HepG2 (cell line): ENCODE data around the gene CAMKMT. TPM values are rescaled to one million over a fixed set of nuclear protein-coding genes. Genes with fewer than 3 reads are reported as not detected.
A peak's percentile ranks its signal among the peaks of the same experiment; 100 is the strongest.

ENCODE experiments used
- ATAC-seq: fragments of 200-7000 bp; cut with Tn5 transposase; 3 replicates; pipeline ENCODE4 v1.9.1; 2020; ENCODE audit warnings: mild to moderate bottlenecking, moderate library complexity
- BruUV-seq: library from RNA; stranded (reverse); fragments of 400-500 nt; replicated peaks from 2 replicates; lab custom pipeline; 2021; lab: Mats Ljungman, UMichigan
- CTCF ChIA-PET: fragments of 300-600 bp; formaldehyde crosslinking; extraction: SDS; loops from one replicate; lab custom pipeline; 2021; ENCODE audit warnings: low total read pairs, inconsistent platforms, low intra/inter-chr PET ratio; lab: Yijun Ruan, JAX
- POLR2A ChIA-PET: fragments of 350-600 bp; sonication (Branson Sonifier 250); formaldehyde crosslinking; loops from one replicate; lab custom pipeline; 2020; ENCODE audit warnings: antibody characterized with exemption, inconsistent platforms; lab: Yijun Ruan, JAX
- DNase-seq: peaks from one replicate; pipeline ENCODE4 v3.0.0-alpha.2; 2015; ENCODE audit warnings: low spot score
- FAIRE-seq: peaks from 3 replicates; lab custom pipeline; 2011; peaks lifted over from hg19 to GRCh38; lab: Jason Lieb, UNC
- H2AFZ ChIP-seq: one replicate; pipeline ENCODE4 v1.6.1; 2011; ENCODE audit warnings: low read length, inconsistent platforms
- H3K27ac ChIP-seq: fragments of 300-600 bp; 3 replicates; pipeline ENCODE4 v1.8.0; 2011; ENCODE audit warnings: mixed run types, mild to moderate bottlenecking, mixed read lengths, low read length, inconsistent platforms; ENCODE audit not compliant: insufficient read depth; ENCODE audit errors: extremely low read length
- H3K27me3 ChIP-seq, 2 experiments: fragments of 200-600 bp in 1 of 2; 2 replicates in 1 of 2; 3 replicates in 1 of 2; pipeline versions ENCODE4 v1.6.0 to v1.8.0; 2011; ENCODE audit warnings: low read length in 2 of 2, mild to moderate bottlenecking in 2 of 2, moderate library complexity in 2 of 2, inconsistent platforms in 1 of 2; ENCODE audit not compliant: insufficient read depth in 2 of 2, control insufficient read depth in 1 of 2
- H3K36me3 ChIP-seq, 2 experiments: fragments of 200-600 bp in 1 of 2; replicated peaks in 1 of 2; 2 replicates in 1 of 2; 3 replicates in 1 of 2; pipeline versions ENCODE4 v1.5.1 to v1.8.0; 2011; ENCODE audit warnings: low read length in 2 of 2, inconsistent platforms in 1 of 2; ENCODE audit not compliant: insufficient read depth in 2 of 2, control insufficient read depth in 1 of 2
- H3K4me1 ChIP-seq: 2 replicates; pipeline ENCODE4 v1.5.1; 2012; ENCODE audit warnings: low read length, inconsistent platforms; ENCODE audit not compliant: insufficient read depth
- H3K4me2 ChIP-seq: 2 replicates; pipeline ENCODE4 v1.6.0; 2011; ENCODE audit warnings: low read depth, low read length, inconsistent platforms
- H3K4me3 ChIP-seq, 3 experiments: fragments of 200-600 bp in 1 of 3; sonication (generic), shearing (Covaris generic) in 1 of 3; replicated peaks in 1 of 3; 2 replicates each; pipeline ENCODE4 v1.5.1; 2011 to 2016; ENCODE audit warnings: low read length in 3 of 3, inconsistent platforms in 2 of 3, low read depth in 2 of 3, mild to moderate bottlenecking in 2 of 3, control low read depth in 1 of 3, mixed read lengths in 1 of 3; ENCODE audit not compliant: insufficient read depth in 1 of 3
- H3K79me2 ChIP-seq: one replicate; pipeline ENCODE4 v1.6.1; 2011; ENCODE audit warnings: low read length, inconsistent platforms; ENCODE audit not compliant: insufficient read depth
- H3K9ac ChIP-seq: 2 replicates; pipeline ENCODE4 v1.6.0; 2011; ENCODE audit warnings: mild to moderate bottlenecking, low read depth, low read length, inconsistent platforms; ENCODE audit not compliant: insufficient read depth
- H3K9me3 ChIP-seq: 2 replicates; pipeline ENCODE4 v1.5.1; 2012; ENCODE audit warnings: mild to moderate bottlenecking, low read length
- H4K20me1 ChIP-seq: 2 replicates; pipeline ENCODE4 v1.6.0; 2011; ENCODE audit warnings: inconsistent platforms, mild to moderate bottlenecking, low read length, moderate library complexity; ENCODE audit not compliant: insufficient read depth
- CEBPB ChIP-seq: IDR thresholded peaks from 2 replicates; pipeline ENCODE4 v1.6.1; 2011; ENCODE audit warnings: low read depth, low read length, improper control_type of control experiment, borderline replicate concordance
- CENPBD1 ChIP-seq: sonication (generic); formaldehyde crosslinking; IDR thresholded peaks from 2 replicates; pipeline ENCODE4 v1.8.0; 2022; ENCODE audit warnings: missing genetic modification reagents, low read depth, mild to moderate bottlenecking, borderline replicate concordance
- FOXA1 ChIP-seq, 2 experiments: fragments of 450-650 bp in 1 of 2; sonication (generic) in 1 of 2; formaldehyde crosslinking in 1 of 2; IDR thresholded peaks; 2 replicates each; pipeline versions ENCODE4 v1.4.0 to v1.6.1; 2016 to 2020; ENCODE audit warnings: missing genetic modification reagents in 1 of 2
- FOXK1 ChIP-seq: sonication (generic); formaldehyde crosslinking; IDR thresholded peaks from 2 replicates; pipeline ENCODE4 v1.4.0; 2020; ENCODE audit warnings: low read depth, missing genetic modification reagents, borderline replicate concordance
- MIER2 ChIP-seq: IDR thresholded peaks from 2 replicates; pipeline ENCODE4 v1.6.1; 2016; ENCODE audit warnings: missing biosample characterization, missing genetic modification reagents
- MYNN ChIP-seq: sonication (generic); formaldehyde crosslinking; IDR thresholded peaks from 2 replicates; pipeline ENCODE4 v1.4.0; 2020; ENCODE audit warnings: mild to moderate bottlenecking, low read depth, missing genetic modification reagents
- RORA ChIP-seq: sonication (generic); formaldehyde crosslinking; IDR thresholded peaks from 2 replicates; pipeline ENCODE4 v1.5.0; 2020; ENCODE audit warnings: mild to moderate bottlenecking, missing genetic modification reagents, moderate library complexity
- SNAPC5 ChIP-seq: sonication (generic); formaldehyde crosslinking; IDR thresholded peaks from 2 replicates; pipeline ENCODE4 v1.8.1; 2023; ENCODE audit warnings: mild to moderate bottlenecking, missing genetic modification reagents, borderline replicate concordance
- ZFP36L2 ChIP-seq: sonication (generic); formaldehyde crosslinking; IDR thresholded peaks from 2 replicates; pipeline ENCODE4 v1.4.0; 2020; ENCODE audit warnings: missing genetic modification reagents
- ZGPAT ChIP-seq: IDR thresholded peaks from 2 replicates; pipeline ENCODE4 v1.6.1; 2016; ENCODE audit warnings: mild to moderate bottlenecking
- ZNF512B ChIP-seq: sonication (generic); formaldehyde crosslinking; IDR thresholded peaks from 2 replicates; pipeline ENCODE4 v1.5.1; 2020; ENCODE audit warnings: missing genetic modification reagents, mild to moderate bottlenecking, borderline replicate concordance
- ZNF616 ChIP-seq: sonication (generic); formaldehyde crosslinking; IDR thresholded peaks from 2 replicates; pipeline ENCODE4 v1.5.0; 2020; ENCODE audit warnings: low read depth, mild to moderate bottlenecking, missing genetic modification reagents
- ZNF713 ChIP-seq: sonication (generic); formaldehyde crosslinking; IDR thresholded peaks from 2 replicates; pipeline ENCODE4 v1.4.0; 2020; ENCODE audit warnings: mild to moderate bottlenecking, missing genetic modification reagents
- ZSCAN20 ChIP-seq: sonication (generic); formaldehyde crosslinking; IDR thresholded peaks from 2 replicates; pipeline ENCODE4 v1.4.0; 2020; ENCODE audit warnings: missing genetic modification reagents, mild to moderate bottlenecking, borderline replicate concordance
- ZSCAN22 ChIP-seq: sonication (generic); formaldehyde crosslinking; IDR thresholded peaks from 2 replicates; pipeline ENCODE4 v1.4.0; 2020; ENCODE audit warnings: mild to moderate bottlenecking, missing genetic modification reagents
- WGBS: methylation state at CpG from one replicate; pipeline ENCODE4 v1.1.6; 2017; ENCODE audit warnings: low lambda C conversion rate; 5-methylcytosine and 5-hydroxymethylcytosine counted together
- in situ Hi-C: cut with HindIII; loops from 2 replicates; pipeline ENCODE4 v1.10.0; 2017; ENCODE audit warnings: low pct_unique_long_range_greater_than_20kb; ENCODE audit not compliant: extremely low pct_ligation_motif_present
- intact Hi-C: fragments of 100-400 bp; cut with micrococcal nuclease; formaldehyde crosslinking; loops from one replicate; pipeline ENCODE4 v1.10.0; 2022; ENCODE audit not compliant: unreplicated experiment
- polyA plus RNA-seq, 8 experiments: library from polyadenylated mRNA; depleted of rRNA in 3 of 8; stranded (reverse) in 7 of 8; unstranded in 1 of 8; fragments of >200 nt; fragmentation: Illumina TruSeq in 4 of 8; extraction: Trizol in 4 of 8; gene quantifications; 2 replicates each; pipeline versions ENCODE4 v1.2.1 to v1.2.3, GENCODE V29; 2011 to 2016; ENCODE audit warnings: low read depth in 4 of 8, missing spikeins in 1 of 8, mixed read lengths in 1 of 8; ENCODE audit not compliant: insufficient read depth in 1 of 8
- total RNA-seq, 5 experiments: library from RNA; depleted of rRNA; stranded (reverse); fragments of >200 nt; fragmentation: Illumina TruSeq; extraction: Trizol; gene quantifications; 2 replicates each; pipeline ENCODE4 v1.2.3, GENCODE V29; 2016; ENCODE audit warnings: low read depth in 1 of 5

Gene CAMKMT
- total and polyA plus RNA-seq, 2 of the 13 experiments (the other 11 are each of a cell fraction or from before 2014, with no cell fraction given) = 6.9 to 20.8 TPM

- H3K9me3 ChIP-seq = no peaks in the 10 kb centered on the region
- TF ChIP-seq ZNF616 (CRISPR knock-in tag) = no peak
- TF ChIP-seq ZNF512B = no peak
- no peak for TF ChIP-seq MYNN (CRISPR knock-in tag)
- TF ChIP-seq CEBPB = peak; percentile 41; the same call in 1 of the 2 replicates
- TF ChIP-seq, all 625 proteins: peak for 1
- intact Hi-C loops (no loop called here), in situ Hi-C loops (no loop called here)
- no peaks in the 10 kb centered on the region for H3K79me2 ChIP-seq
- ATAC-seq (no peak), FAIRE-seq (no peak), DNase-seq (no peak)
- ChIA-PET POLR2A (no interaction called here), CTCF (no interaction called here)
- H3K36me3 ChIP-seq = no peaks in the 10 kb centered on the region
- H3K27ac ChIP-seq = no peak overlapping the region
- BruUV-seq = TSS peak; percentile 18
- H2AFZ ChIP-seq = no peak overlapping the region
- no peak overlapping the region for H3K4me3 ChIP-seq
- no peaks in the 10 kb centered on the region for H3K27me3 ChIP-seq
- no peak overlapping the region for H3K9ac ChIP-seq
- WGBS = 88% methylated on average over 1 of the region's 1 CpG
- H3K4me2 ChIP-seq = no peak overlapping the region
- H4K20me1 ChIP-seq = no peaks in the 10 kb centered on the region
- H3K4me1 ChIP-seq = peaks cover 6% of the 10 kb centered on the region; the same call in 1 of the 2 replicates
Measured at GRCh38 chr2:44535376-44535775, 173.6 kb downstream of the CAMKMT start.

- no peak for ATAC-seq
- WGBS = 83% methylated on average over 2 of the region's 2 CpGs
- ChIA-PET CTCF (no interaction called here), POLR2A (no interaction called here)
- no peak for DNase-seq
- BruUV-seq = no TSS peak
- intact Hi-C loops = no loop called here
- H3K9me3 ChIP-seq = no peaks in the 10 kb centered on the region
- peaks cover 6% of the 10 kb centered on the region; the same call in 1 of the 2 replicates for H3K4me1 ChIP-seq
- H3K9ac ChIP-seq = no peak overlapping the region
- no peaks in the 10 kb centered on the region for H4K20me1 ChIP-seq
- H2AFZ ChIP-seq = no peak overlapping the region
- no peak overlapping the region for H3K4me3 ChIP-seq
- no peaks in the 10 kb centered on the region for H3K27me3 ChIP-seq
- H3K27ac ChIP-seq = no peak overlapping the region
- H3K36me3 ChIP-seq = no peaks in the 10 kb centered on the region
- no peak overlapping the region for H3K4me2 ChIP-seq
- no peaks in the 10 kb centered on the region for H3K79me2 ChIP-seq
- in situ Hi-C loops = no loop called here
- FAIRE-seq = no peak
- TF ChIP-seq ZFP36L2 (CRISPR knock-in tag) (no peak), MIER2 (CRISPR knock-in tag) (no peak), CENPBD1 (CRISPR knock-in tag) (no peak), ZGPAT (no peak), RORA (CRISPR knock-in tag) (no peak), FOXA1 (IDR thresholded peaks at IDR 0.05) (no peak), FOXA1 (CRISPR knock-in tag; IDR thresholded peaks at IDR 0.05) (no peak), SNAPC5 (no peak), ZSCAN22 (CRISPR knock-in tag) (no peak), ZSCAN20 (no peak), FOXK1 (CRISPR knock-in tag) (no peak), ZNF713 (CRISPR knock-in tag) (no peak)
Measured at GRCh38 chr2:44537264-44537663, 175.5 kb downstream of the CAMKMT start.
